Measurements from ENCODE around the gene PRDM16.

DNA sequence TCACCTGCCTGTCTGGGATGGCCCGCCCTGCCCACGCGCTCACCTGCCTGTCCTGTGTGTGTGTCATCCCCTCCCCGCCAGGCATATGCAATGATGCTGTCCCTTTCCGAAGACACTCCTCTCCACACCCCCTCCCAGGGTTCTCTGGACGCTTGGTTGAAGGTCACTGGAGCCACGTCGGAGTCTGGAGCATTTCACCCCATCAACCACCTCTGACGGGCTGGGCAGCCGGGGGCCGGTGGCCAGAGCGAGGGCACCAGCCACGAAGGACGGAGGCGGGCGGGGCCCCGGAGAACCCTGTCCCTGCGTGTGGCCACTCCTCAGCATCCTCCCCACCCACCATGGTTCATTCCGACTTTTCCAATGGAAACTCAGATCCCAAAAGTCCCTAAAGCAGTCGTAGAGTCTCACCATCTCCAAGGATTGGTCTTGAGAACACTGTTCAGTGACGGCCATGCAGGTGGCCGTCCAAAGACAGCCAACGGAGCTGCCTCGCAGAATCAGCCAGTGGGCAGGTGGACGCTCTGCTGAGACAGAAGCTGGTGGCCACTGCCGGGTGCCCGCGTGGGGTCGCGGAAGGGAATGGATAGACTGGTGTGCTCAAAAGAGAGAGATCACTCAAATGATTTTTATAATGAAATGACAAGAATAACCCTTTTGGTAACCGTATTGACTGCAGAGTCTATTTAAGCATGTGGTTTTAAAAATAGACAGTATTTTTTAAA is 364.8 kb downstream of the PRDM16 start:
- TF ChIP-seq, protein P1, sequence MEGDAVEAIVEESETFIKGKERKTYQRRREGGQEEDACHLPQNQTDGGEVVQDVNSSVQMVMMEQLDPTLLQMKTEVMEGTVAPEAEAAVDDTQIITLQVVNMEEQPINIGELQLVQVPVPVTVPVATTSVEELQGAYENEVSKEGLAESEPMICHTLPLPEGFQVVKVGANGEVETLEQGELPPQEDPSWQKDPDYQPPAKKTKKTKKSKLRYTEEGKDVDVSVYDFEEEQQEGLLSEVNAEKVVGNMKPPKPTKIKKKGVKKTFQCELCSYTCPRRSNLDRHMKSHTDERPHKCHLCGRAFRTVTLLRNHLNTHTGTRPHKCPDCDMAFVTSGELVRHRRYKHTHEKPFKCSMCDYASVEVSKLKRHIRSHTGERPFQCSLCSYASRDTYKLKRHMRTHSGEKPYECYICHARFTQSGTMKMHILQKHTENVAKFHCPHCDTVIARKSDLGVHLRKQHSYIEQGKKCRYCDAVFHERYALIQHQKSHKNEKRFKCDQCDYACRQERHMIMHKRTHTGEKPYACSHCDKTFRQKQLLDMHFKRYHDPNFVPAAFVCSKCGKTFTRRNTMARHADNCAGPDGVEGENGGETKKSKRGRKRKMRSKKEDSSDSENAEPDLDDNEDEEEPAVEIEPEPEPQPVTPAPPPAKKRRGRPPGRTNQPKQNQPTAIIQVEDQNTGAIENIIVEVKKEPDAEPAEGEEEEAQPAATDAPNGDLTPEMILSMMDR (IDR thresholded peaks at IDR 0.05) = no peak
- no peak for TF ChIP-seq POLR2A (IDR thresholded peaks at IDR 0.05)
